ENCODE results near the gene ZNF225. TPM values are rescaled to one million over a fixed set of nuclear protein-coding genes. Genes with fewer than 3 reads are reported as not detected.
"Not testable (repeated sequence)": the region's sequence is repeated elsewhere in the genome, so short reads cannot be mapped to it uniquely, and the experiment has no call there.

Gene ZNF225
- total and polyA plus RNA-seq, 4 experiments from 2014 or later: 0.98 to 13.9 (median 6.7) TPM

- no peaks in the 10 kb centered on the region for H3K27me3 Mint-ChIP-seq
- Histone ChIP-seq H3K9me3 (ENCODE audit: control insufficient read depth in 1 of 2, low read length in 2 of 2) (peaks cover 7 to 25% of the 10 kb centered on the region in 2 donors), H3K4me1 (ENCODE audit: insufficient read depth, low read length) (no peaks in the 10 kb centered on the region), H3K36me3 (ENCODE audit: insufficient read depth, low read length) (peaks cover 36% of the 10 kb centered on the region), H3K27ac (ENCODE audit: low read depth, low read length) (no peak overlapping the region), H3K27me3 (ENCODE audit: insufficient read depth, low read length) (no peaks in the 10 kb centered on the region), H3K4me3 (ENCODE audit: low read length in 2 of 2) (no peak overlapping the region)
- H3K9me3 Mint-ChIP-seq: peaks cover 2 to 68% (median 46%) of the 10 kb centered on the region in 8 donors
- no peak overlapping the region for H3K27ac Mint-ChIP-seq
- no peak overlapping the region for H3K4me3 Mint-ChIP-seq
- intact Hi-C loops (cut with micrococcal nuclease): no loop called here
- no peak for DNase-seq
- peaks cover 79 to 87% of the 10 kb centered on the region in 2 donors for H3K36me3 Mint-ChIP-seq
- ChIA-PET CTCF (ENCODE audit: partially characterized antibody) (no interaction called here), POLR2A (ENCODE audit: partially characterized antibody) (interaction anchor here (0.8 to 2.3 kb wide), 2 partner anchors 14 to 62 kb away, joined by 4 to 5 read pairs; partner anchors contain the start of gene ZNF226)
- no peaks in the 10 kb centered on the region for H3K4me1 Mint-ChIP-seq
Measured at GRCh38 chr19:44151491-44151890, 38.3 kb downstream of the ZNF225 start.

DNA sequence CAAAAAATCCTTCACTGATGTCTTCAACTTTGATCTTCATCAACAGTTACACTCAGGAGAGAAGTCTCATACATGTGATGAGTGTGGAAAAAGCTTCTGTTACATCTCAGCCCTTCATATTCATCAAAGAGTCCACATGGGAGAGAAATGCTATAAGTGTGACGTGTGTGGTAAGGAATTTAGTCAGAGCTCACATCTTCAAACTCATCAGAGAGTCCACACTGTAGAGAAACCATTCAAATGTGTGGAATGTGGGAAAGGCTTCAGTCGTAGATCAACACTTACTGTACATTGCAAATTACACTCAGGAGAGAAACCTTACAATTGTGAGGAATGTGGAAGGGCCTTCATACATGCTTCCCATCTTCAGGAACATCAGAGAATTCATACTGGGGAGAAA is 43.3 kb downstream of the ZNF225 start:
- peaks cover 17% of the 10 kb centered on the region for H3K36me3 ChIP-seq (ENCODE audit: insufficient read depth, low read length)
- Mint-ChIP-seq H3K27ac (no peak overlapping the region), H3K27me3 (no peaks in the 10 kb centered on the region), H3K4me3 (no peak overlapping the region), H3K4me1 (no peaks in the 10 kb centered on the region), H3K36me3 (peaks cover 58 to 69% of the 10 kb centered on the region in 2 donors), H3K9me3 (peaks cover 4 to 92% (median 76%) of the 10 kb centered on the region in 8 donors)
- H3K4me3 ChIP-seq (ENCODE audit: low read length in 2 of 2): no peak overlapping the region
- H3K9me3 ChIP-seq (ENCODE audit: control insufficient read depth in 1 of 2, low read length in 2 of 2): peaks cover 13 to 46% of the 10 kb centered on the region in 2 donors
- no peak for DNase-seq
- CTCF ChIA-PET (ENCODE audit: partially characterized antibody): no interaction called here
- no peaks in the 10 kb centered on the region for H3K4me1 ChIP-seq (ENCODE audit: insufficient read depth, low read length)
- no peak overlapping the region for H3K27ac ChIP-seq (ENCODE audit: low read depth, low read length)
- POLR2A ChIA-PET (ENCODE audit: partially characterized antibody): no interaction called here
- intact Hi-C loops (cut with micrococcal nuclease): no loop called here
- no peaks in the 10 kb centered on the region for H3K27me3 ChIP-seq (ENCODE audit: insufficient read depth, low read length)

DNA sequence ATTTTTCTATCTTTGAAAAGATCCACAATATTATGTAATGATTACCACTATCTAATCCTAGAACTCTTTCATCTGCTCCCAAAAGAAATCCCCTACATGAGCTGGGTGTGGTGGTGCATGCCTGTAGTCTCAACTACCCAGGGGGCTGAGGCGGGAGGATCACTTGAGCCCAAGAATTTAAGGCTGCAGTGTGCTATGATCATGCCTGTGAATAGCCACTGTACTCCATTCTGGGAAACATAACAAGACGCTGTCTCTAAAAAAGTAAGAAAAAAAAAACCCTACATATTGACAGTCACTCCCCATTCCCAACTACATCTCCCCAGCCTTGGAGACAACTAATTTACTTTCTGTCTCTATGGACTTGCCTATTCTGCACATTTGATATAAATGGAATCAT is 50.6 kb downstream of the ZNF225 start:
- H3K36me3 Mint-ChIP-seq: peaks cover 39 to 43% of the 10 kb centered on the region in 2 donors
- ChIA-PET CTCF (ENCODE audit: partially characterized antibody) (interaction anchor here (0.6 kb wide), 1 partner anchor 49 kb away, joined by 3 read pairs; the partner anchor contains the start of gene ZNF227), POLR2A (ENCODE audit: partially characterized antibody) (interaction anchor here (1.1 to 4.5 kb wide), 7 partner anchors 12 to 336 kb away, joined by 3 to 35 read pairs (median 17); partner anchors contain the start of genes ZNF180, ZNF224, ZNF227 and ZNF234)
- no peaks in the 10 kb centered on the region for H3K27me3 ChIP-seq (ENCODE audit: insufficient read depth, low read length)
- H3K36me3 ChIP-seq (ENCODE audit: insufficient read depth, low read length): peaks cover 9% of the 10 kb centered on the region
- no peak for DNase-seq
- H3K9me3 ChIP-seq (ENCODE audit: control insufficient read depth in 1 of 2, low read length in 2 of 2): peaks cover 0 to 18% of the 10 kb centered on the region in 2 donors
- intact Hi-C loops (cut with micrococcal nuclease): loop anchor here (1.0 kb wide), 2 partner anchors 44 to 161 kb away; partner anchors contain the start of gene ZNF230
- H3K4me3 ChIP-seq (ENCODE audit: low read length in 2 of 2): no peak overlapping the region
- peaks cover 6 to 90% (median 68%) of the 10 kb centered on the region in 8 donors for H3K9me3 Mint-ChIP-seq
- peaks cover 23% of the 10 kb centered on the region for H3K4me1 ChIP-seq (ENCODE audit: insufficient read depth, low read length)
- peaks cover 21 to 34% (median 27%) of the 10 kb centered on the region in 4 donors for H3K4me1 Mint-ChIP-seq
- H3K27ac ChIP-seq (ENCODE audit: low read depth, low read length): no peak overlapping the region
- H3K27ac Mint-ChIP-seq: no peak overlapping the region
- peaks cover 0 to 1% of the 10 kb centered on the region in 2 donors for H3K27me3 Mint-ChIP-seq
- peak overlapping the region in 2 of 8 donors; percentile 2 to 98 for H3K4me3 Mint-ChIP-seq

- Mint-ChIP-seq H3K4me1 (peaks cover 21 to 34% (median 27%) of the 10 kb centered on the region in 4 donors), H3K9me3 (peaks cover 6 to 90% (median 68%) of the 10 kb centered on the region in 8 donors), H3K27ac (peak overlapping the region in 6 of 7 donors; percentile 82 to 98 (median 96)), H3K4me3 (peak overlapping the region; percentile 94 to 98 (median 98)), H3K36me3 (peaks cover 42 to 47% of the 10 kb centered on the region in 2 donors), H3K27me3 (peaks cover 0 to 1% of the 10 kb centered on the region in 2 donors)
- Histone ChIP-seq H3K9me3 (ENCODE audit: control insufficient read depth in 1 of 2, low read length in 2 of 2) (peaks cover 0 to 17% of the 10 kb centered on the region in 2 donors), H3K4me1 (ENCODE audit: insufficient read depth, low read length) (peaks cover 23% of the 10 kb centered on the region), H3K27ac (ENCODE audit: low read depth, low read length) (no peak overlapping the region), H3K4me3 (ENCODE audit: low read length in 2 of 2) (peak overlapping the region; percentile 75 to 81), H3K36me3 (ENCODE audit: insufficient read depth, low read length) (peaks cover 11% of the 10 kb centered on the region), H3K27me3 (ENCODE audit: insufficient read depth, low read length) (no peaks in the 10 kb centered on the region)
- CTCF ChIA-PET (ENCODE audit: partially characterized antibody): interaction anchor here (0.6 to 1.4 kb wide), 3 partner anchors 48 to 61 kb away, joined by 3 read pairs; partner anchors contain the start of gene ZNF227
- DNase-seq: no peak
- intact Hi-C loops (cut with micrococcal nuclease): loop anchor here (1.0 kb wide), 2 partner anchors 43 to 162 kb away; partner anchors contain the start of gene ZNF230
- POLR2A ChIA-PET (ENCODE audit: partially characterized antibody): interaction anchor here (1.1 to 4.5 kb wide), 14 partner anchors 11 to 336 kb away, joined by 3 to 35 read pairs (median 6); partner anchors contain the start of genes ZNF180, ZNF224, ZNF225 and ZNF227
Measured at GRCh38 chr19:44164327-44164672, 51.1 kb downstream of the ZNF225 start.

- Mint-ChIP-seq H3K9me3 (peaks cover 6 to 90% (median 70%) of the 10 kb centered on the region in 8 donors), H3K4me1 (peaks cover 21 to 34% (median 27%) of the 10 kb centered on the region in 4 donors), H3K4me3 (peak within 1 kb of the TSS; percentile 94 to 98 (median 98)), H3K36me3 (peaks cover 48 to 49% of the 10 kb centered on the region in 2 donors), H3K27me3 (peaks cover 0 to 1% of the 10 kb centered on the region in 2 donors), H3K27ac (peak within 1 kb of the TSS; percentile 82 to 98 (median 96))
- H3K9me3 ChIP-seq (ENCODE audit: control insufficient read depth in 1 of 2, low read length in 2 of 2): peaks cover 3 to 23% of the 10 kb centered on the region in 2 donors
- peak within 1 kb of the TSS; percentile 75 to 81 for H3K4me3 ChIP-seq (ENCODE audit: low read length in 2 of 2)
- peak; percentile 76 to 84 (median 82) for DNase-seq
- ChIA-PET POLR2A (ENCODE audit: partially characterized antibody) (interaction anchor here (0.6 to 4.5 kb wide), 15 partner anchors 11 to 352 kb away, joined by 3 to 35 read pairs (median 6); partner anchors contain the start of genes ZNF180, ZNF224, ZNF225 and ZNF227), CTCF (ENCODE audit: partially characterized antibody) (interaction anchor here (1.0 to 1.4 kb wide), 2 partner anchors 47 to 62 kb away, joined by 3 read pairs; partner anchors contain the start of gene ZNF227)
- peaks cover 23% of the 10 kb centered on the region for H3K4me1 ChIP-seq (ENCODE audit: insufficient read depth, low read length)
- H3K27me3 ChIP-seq (ENCODE audit: insufficient read depth, low read length): no peaks in the 10 kb centered on the region
- peak within 1 kb of the TSS; percentile 68 for H3K27ac ChIP-seq (ENCODE audit: low read depth, low read length)
- intact Hi-C loops (cut with micrococcal nuclease): loop anchor here (1.0 kb wide), 7 partner anchors 24 to 163 kb away; partner anchors contain the start of genes ZNF224, ZNF225, ZNF227 and ZNF230
- H3K36me3 ChIP-seq (ENCODE audit: insufficient read depth, low read length): peaks cover 17% of the 10 kb centered on the region
Measured at GRCh38 chr19:44164673-44165512, 51.7 kb downstream of the ZNF225 start, which contains the start of gene ZNF226. ZNF226 (plus strand) TSS chr19:44165100; CDS start chr19:44170081, 4,981 bp downstream.

DNA sequence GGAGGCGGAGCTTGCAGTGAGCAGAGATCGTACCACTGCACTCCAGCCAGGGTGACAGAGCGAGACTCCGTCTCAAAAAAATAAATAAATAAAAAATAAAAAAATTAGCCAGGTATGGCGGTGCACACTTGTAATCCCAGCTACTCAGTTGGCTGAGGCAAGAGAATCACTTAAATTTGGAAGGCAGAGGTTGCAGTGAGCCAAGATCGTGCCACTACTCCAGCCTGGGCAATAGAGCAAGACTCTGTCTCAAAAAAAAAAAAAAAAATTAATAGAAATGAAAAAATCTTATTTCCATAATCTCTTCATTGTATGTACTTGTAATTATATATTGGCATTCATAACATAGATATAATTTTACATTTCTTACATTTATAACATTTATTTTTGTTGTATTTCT is 57.5 kb downstream of the ZNF225 start:
- H3K36me3 Mint-ChIP-seq: peaks cover 83 to 88% of the 10 kb centered on the region in 2 donors
- H3K4me3 ChIP-seq (ENCODE audit: low read length in 2 of 2); POLR2A ChIA-PET (ENCODE audit: partially characterized antibody); H3K27ac Mint-ChIP-seq; intact Hi-C loops (cut with micrococcal nuclease); DNase-seq; H3K27ac ChIP-seq (ENCODE audit: low read depth, low read length); H3K27me3 Mint-ChIP-seq; H3K4me3 Mint-ChIP-seq; H3K27me3 ChIP-seq (ENCODE audit: insufficient read depth, low read length); CTCF ChIA-PET (ENCODE audit: partially characterized antibody): not testable (repeated sequence)
- H3K9me3 Mint-ChIP-seq: peaks cover 6 to 86% (median 72%) of the 10 kb centered on the region in 8 donors
- Histone ChIP-seq H3K9me3 (ENCODE audit: control insufficient read depth in 1 of 2, low read length in 2 of 2) (peaks cover 4 to 29% of the 10 kb centered on the region in 2 donors), H3K36me3 (ENCODE audit: insufficient read depth, low read length) (peaks cover 67% of the 10 kb centered on the region), H3K4me1 (ENCODE audit: insufficient read depth, low read length) (peaks cover 16% of the 10 kb centered on the region)
- peaks cover 13 to 22% (median 18%) of the 10 kb centered on the region in 4 donors for H3K4me1 Mint-ChIP-seq

Measured in CD4-positive, alpha-beta memory T cell (primary cell).